K562 (cell line): ENCODE data around the gene JADE2. TPM values are rescaled to one million over a fixed set of nuclear protein-coding genes. Genes with fewer than 3 reads are reported as not detected.
A peak's percentile ranks its signal among the peaks of the same experiment; 100 is the strongest.

Experiments
- CEBPG ChIP-seq, 3 experiments: fragments of 200-800 bp in 1 of 3; sonication (Bioruptor generic) in 1 of 3; sonication (generic) in 1 of 3; formaldehyde crosslinking in 1 of 3; IDR thresholded peaks in 2 of 3; conservative IDR thresholded peaks in 1 of 3; 2 replicates each; pipeline versions ENCODE4 v1.6.1 to v1.8.0; 2016 to 2022; ENCODE audit warnings: missing compliant biosample characterization in 2 of 3, missing genetic modification characterization in 2 of 3, mild to moderate bottlenecking in 1 of 3, missing genetic modification reagents in 1 of 3
- CHD2 ChIP-seq: IDR thresholded peaks from 2 replicates; pipeline ENCODE4 v1.6.1; 2011; ENCODE audit warnings: low read depth, low read length
- FOS ChIP-seq: IDR thresholded peaks from 3 replicates; pipeline ENCODE4 v1.6.1; 2011; ENCODE audit not compliant: insufficient read length; ENCODE audit errors: extremely low read depth
- RAD21 ChIP-seq, 2 experiments: fragments of 250-450 bp in 1 of 2; fragments of 450-650 bp in 1 of 2; sonication (Bioruptor Pico) in 1 of 2; formaldehyde crosslinking in 1 of 2; IDR thresholded peaks in 1 of 2; conservative IDR thresholded peaks in 1 of 2; 2 replicates each; pipeline versions ENCODE4 v1.4.0 to v1.8.0; 2020 to 2022; ENCODE audit warnings: mild to moderate bottlenecking in 2 of 2, moderate library complexity in 1 of 2
- RCOR1 ChIP-seq, 2 experiments: IDR thresholded peaks; 2 replicates each; pipeline ENCODE4 v1.6.1; 2012; ENCODE audit warnings: low read depth in 2 of 2, low read length in 2 of 2, borderline replicate concordance in 1 of 2, improper control_type of control experiment in 1 of 2
- RHOXF2B ChIP-seq: fragments of 250-450 bp; sonication (Bioruptor Pico); conservative IDR thresholded peaks from 2 replicates; pipeline ENCODE4 v1.5.1; 2021
- TBP ChIP-seq: optimal IDR thresholded peaks from 2 replicates; pipeline ENCODE3; 2011; ENCODE audit warnings: low read depth, low read length, improper control_type of control experiment
- ZBTB7A ChIP-seq: IDR thresholded peaks from 2 replicates; pipeline ENCODE4 v1.6.1; 2011; ENCODE audit warnings: low read depth, mild to moderate bottlenecking, low read length, moderate library complexity, borderline replicate concordance; ENCODE audit not compliant: control insufficient read depth
- ZFX ChIP-seq: sonication (generic); formaldehyde crosslinking; IDR thresholded peaks from 2 replicates; pipeline ENCODE4 v1.8.0; 2022; ENCODE audit warnings: mild to moderate bottlenecking, missing genetic modification reagents, moderate library complexity
- ZNF655 ChIP-seq: fragments of 250-450 bp; sonication (Bioruptor Pico); IDR thresholded peaks from 2 replicates; pipeline ENCODE4 v1.5.0; 2021
- ZNF778 ChIP-seq: fragments of 450-650 bp; formaldehyde crosslinking; IDR thresholded peaks from 2 replicates; pipeline ENCODE4 v1.4.0; 2020; ENCODE audit warnings: mild to moderate bottlenecking, moderate library complexity
- polyA plus RNA-seq, 8 experiments: library from polyadenylated mRNA; depleted of rRNA in 4 of 8; stranded (reverse) in 5 of 8; unstranded in 3 of 8; fragments of >200 nt; fragmentation: Nextera tagmentation in 2 of 8; fragmentation: Illumina TruSeq in 1 of 8; extraction: Ambion mirVana in 2 of 8; extraction: Trizol in 1 of 8; gene quantifications; 2 replicates each; pipeline versions ENCODE4 v1.2.1 to v1.2.3, GENCODE V29; 2011 to 2014; ENCODE audit warnings: inconsistent platforms in 1 of 8, missing spikeins in 1 of 8
- total RNA-seq, 7 experiments: library from RNA; depleted of rRNA in 6 of 7; stranded (reverse); fragments of >200 nt in 6 of 7; fragmentation: Illumina TruSeq in 2 of 7; extraction: Trizol in 2 of 7; gene quantifications; 2 replicates each; pipeline versions ENCODE4 v1.2.1 to v1.2.3, GENCODE V29; 2011 to 2021; ENCODE audit warnings: low replicate concordance in 1 of 7
- TF ChIP-seq, protein P1 (sequence below): fragments of 450-650 bp; IDR thresholded peaks from 2 replicates; pipeline ENCODE4 v1.7.1; 2018; ENCODE audit warnings: mild to moderate bottlenecking, low read depth; ENCODE audit not compliant: partially characterized antibody
- TF ChIP-seq, protein P2 (sequence below): fragments of 200-800 bp; sonication (Bioruptor generic); IDR thresholded peaks from 2 replicates; pipeline ENCODE4 v1.6.1; 2016; ENCODE audit warnings: missing genetic modification characterization, missing compliant biosample characterization
- TF ChIP-seq, protein P3 (sequence below), 2 experiments: fragments of 450-650 bp in 1 of 2; sonication (generic) in 1 of 2; formaldehyde crosslinking in 1 of 2; IDR thresholded peaks in 1 of 2; conservative IDR thresholded peaks in 1 of 2; 2 replicates each; pipeline versions ENCODE4 v1.6.1 to v1.8.1; 2016 to 2023; ENCODE audit warnings: mild to moderate bottlenecking in 2 of 2, moderate library complexity in 2 of 2, inconsistent platforms in 1 of 2, missing genetic modification reagents in 1 of 2

JADE2 gene
- total and polyA plus RNA-seq, 9 of the 15 experiments (the other 6 are each of a cell fraction or from before 2014, with no cell fraction given) = 0.50 to 23.3 (median 9.1) TPM

- TF ChIP-seq, protein P1, sequence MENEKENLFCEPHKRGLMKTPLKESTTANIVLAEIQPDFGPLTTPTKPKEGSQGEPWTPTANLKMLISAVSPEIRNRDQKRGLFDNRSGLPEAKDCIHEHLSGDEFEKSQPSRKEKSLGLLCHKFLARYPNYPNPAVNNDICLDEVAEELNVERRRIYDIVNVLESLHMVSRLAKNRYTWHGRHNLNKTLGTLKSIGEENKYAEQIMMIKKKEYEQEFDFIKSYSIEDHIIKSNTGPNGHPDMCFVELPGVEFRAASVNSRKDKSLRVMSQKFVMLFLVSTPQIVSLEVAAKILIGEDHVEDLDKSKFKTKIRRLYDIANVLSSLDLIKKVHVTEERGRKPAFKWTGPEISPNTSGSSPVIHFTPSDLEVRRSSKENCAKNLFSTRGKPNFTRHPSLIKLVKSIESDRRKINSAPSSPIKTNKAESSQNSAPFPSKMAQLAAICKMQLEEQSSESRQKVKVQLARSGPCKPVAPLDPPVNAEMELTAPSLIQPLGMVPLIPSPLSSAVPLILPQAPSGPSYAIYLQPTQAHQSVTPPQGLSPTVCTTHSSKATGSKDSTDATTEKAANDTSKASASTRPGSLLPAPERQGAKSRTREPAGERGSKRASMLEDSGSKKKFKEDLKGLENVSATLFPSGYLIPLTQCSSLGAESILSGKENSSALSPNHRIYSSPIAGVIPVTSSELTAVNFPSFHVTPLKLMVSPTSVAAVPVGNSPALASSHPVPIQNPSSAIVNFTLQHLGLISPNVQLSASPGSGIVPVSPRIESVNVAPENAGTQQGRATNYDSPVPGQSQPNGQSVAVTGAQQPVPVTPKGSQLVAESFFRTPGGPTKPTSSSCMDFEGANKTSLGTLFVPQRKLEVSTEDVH = no peak
- TF ChIP-seq CEBPG (CRISPR knock-in tag; IDR thresholded peaks at IDR 0.05) (peak; percentile 67), CEBPG (tag; conservative IDR thresholded peaks at IDR 0.05 in 1 of 2, IDR thresholded peaks at IDR 0.05 in 1 of 2) (peak in 1 of 2 experiments; percentile 32; a peak in 1 of 4 replicates), ZNF778 (CRISPR knock-in tag) (no peak), ZNF655 (CRISPR knock-in tag) (no peak), TBP (peak; percentile 5), ZBTB7A (peak; percentile 25; the same call in 1 of the 2 replicates), FOS (no peak), RAD21 (CRISPR knock-in tag; conservative IDR thresholded peaks at IDR 0.05 in 1 of 2, IDR thresholded peaks at IDR 0.05 in 1 of 2) (peak; percentile 51 to 70), CHD2 (no peak), RCOR1 (IDR thresholded peaks at IDR 0.05; ENCODE audit: borderline replicate concordance in 1 of 2, low read depth in 2 of 2, low read length in 2 of 2) (peak in 1 of 2 experiments; percentile 18; a peak in 1 of 4 replicates), ZFX (CRISPR knock-in tag) (peak; percentile 41; the same call in 1 of the 2 replicates), RHOXF2B (CRISPR knock-in tag) (no peak)
- TF ChIP-seq, protein P2, sequence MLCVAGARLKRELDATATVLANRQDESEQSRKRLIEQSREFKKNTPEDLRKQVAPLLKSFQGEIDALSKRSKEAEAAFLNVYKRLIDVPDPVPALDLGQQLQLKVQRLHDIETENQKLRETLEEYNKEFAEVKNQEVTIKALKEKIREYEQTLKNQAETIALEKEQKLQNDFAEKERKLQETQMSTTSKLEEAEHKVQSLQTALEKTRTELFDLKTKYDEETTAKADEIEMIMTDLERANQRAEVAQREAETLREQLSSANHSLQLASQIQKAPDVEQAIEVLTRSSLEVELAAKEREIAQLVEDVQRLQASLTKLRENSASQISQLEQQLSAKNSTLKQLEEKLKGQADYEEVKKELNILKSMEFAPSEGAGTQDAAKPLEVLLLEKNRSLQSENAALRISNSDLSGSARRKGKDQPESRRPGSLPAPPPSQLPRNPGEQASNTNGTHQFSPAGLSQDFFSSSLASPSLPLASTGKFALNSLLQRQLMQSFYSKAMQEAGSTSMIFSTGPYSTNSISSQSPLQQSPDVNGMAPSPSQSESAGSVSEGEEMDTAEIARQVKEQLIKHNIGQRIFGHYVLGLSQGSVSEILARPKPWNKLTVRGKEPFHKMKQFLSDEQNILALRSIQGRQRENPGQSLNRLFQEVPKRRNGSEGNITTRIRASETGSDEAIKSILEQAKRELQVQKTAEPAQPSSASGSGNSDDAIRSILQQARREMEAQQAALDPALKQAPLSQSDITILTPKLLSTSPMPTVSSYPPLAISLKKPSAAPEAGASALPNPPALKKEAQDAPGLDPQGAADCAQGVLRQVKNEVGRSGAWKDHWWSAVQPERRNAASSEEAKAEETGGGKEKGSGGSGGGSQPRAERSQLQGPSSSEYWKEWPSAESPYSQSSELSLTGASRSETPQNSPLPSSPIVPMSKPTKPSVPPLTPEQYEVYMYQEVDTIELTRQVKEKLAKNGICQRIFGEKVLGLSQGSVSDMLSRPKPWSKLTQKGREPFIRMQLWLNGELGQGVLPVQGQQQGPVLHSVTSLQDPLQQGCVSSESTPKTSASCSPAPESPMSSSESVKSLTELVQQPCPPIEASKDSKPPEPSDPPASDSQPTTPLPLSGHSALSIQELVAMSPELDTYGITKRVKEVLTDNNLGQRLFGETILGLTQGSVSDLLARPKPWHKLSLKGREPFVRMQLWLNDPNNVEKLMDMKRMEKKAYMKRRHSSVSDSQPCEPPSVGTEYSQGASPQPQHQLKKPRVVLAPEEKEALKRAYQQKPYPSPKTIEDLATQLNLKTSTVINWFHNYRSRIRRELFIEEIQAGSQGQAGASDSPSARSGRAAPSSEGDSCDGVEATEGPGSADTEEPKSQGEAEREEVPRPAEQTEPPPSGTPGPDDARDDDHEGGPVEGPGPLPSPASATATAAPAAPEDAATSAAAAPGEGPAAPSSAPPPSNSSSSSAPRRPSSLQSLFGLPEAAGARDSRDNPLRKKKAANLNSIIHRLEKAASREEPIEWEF = no peak
- TF ChIP-seq, protein P3, sequence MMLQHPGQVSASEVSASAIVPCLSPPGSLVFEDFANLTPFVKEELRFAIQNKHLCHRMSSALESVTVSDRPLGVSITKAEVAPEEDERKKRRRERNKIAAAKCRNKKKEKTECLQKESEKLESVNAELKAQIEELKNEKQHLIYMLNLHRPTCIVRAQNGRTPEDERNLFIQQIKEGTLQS (IDR thresholded peaks at IDR 0.05) = 0 out of 2 replicates have a peak, but pooled peaks have one; percentile 35
- TF ChIP-seq, protein P3 (CRISPR knock-in tag; conservative IDR thresholded peaks at IDR 0.05) = no peak
These were observed 13.4 kb upstream of the JADE2 start (continued) for GRCh38 chr5:134511796-134512660.
